CD14-positive monocyte (primary cell): ENCODE results near the gene HAP1. TPM values are rescaled to one million over a fixed set of nuclear protein-coding genes. Genes with fewer than 3 reads are reported as not detected.

ENCODE experiments used
- DNase-seq, 3 donors: peaks; one replicate each; pipeline ENCODE4 v3.0.0-alpha.2; 2011 to 2022
- H2AFZ ChIP-seq: 2 replicates; pipeline ENCODE4 v1.6.0; 2012; ENCODE audit warnings: mild to moderate bottlenecking, low read depth, low read length, inconsistent platforms; ENCODE audit not compliant: insufficient read depth, poor library complexity, severe bottlenecking
- H3K27ac ChIP-seq, 2 donors: 1 replicate in 1 of 2; 2 replicates in 1 of 2; pipeline ENCODE4 v1.5.1; 2012 to 2013; ENCODE audit warnings: low read length in 2 of 2, control low read depth in 1 of 2, inconsistent platforms in 1 of 2, low read depth in 1 of 2, mild to moderate bottlenecking in 1 of 2
- H3K27me3 ChIP-seq, 2 donors: one replicate each; pipeline versions ENCODE4 v1.6.0 to v1.6.1; 2011 to 2013; ENCODE audit warnings: low read length in 2 of 2; ENCODE audit not compliant: control insufficient read depth in 2 of 2, insufficient read depth in 2 of 2
- H3K36me3 ChIP-seq, 2 donors: replicated peaks in 1 of 2; 1 replicate in 1 of 2; 2 replicates in 1 of 2; pipeline versions ENCODE4 v1.5.1 to v1.6.1; 2012 to 2013; ENCODE audit warnings: low read length in 2 of 2, control low read depth in 1 of 2, inconsistent platforms in 1 of 2, mild to moderate bottlenecking in 1 of 2; ENCODE audit not compliant: insufficient read depth in 2 of 2, control insufficient read depth in 1 of 2
- H3K4me1 ChIP-seq, 2 donors: 1 replicate in 1 of 2; 2 replicates in 1 of 2; pipeline versions ENCODE4 v1.5.1 to v1.6.1; 2012 to 2013; ENCODE audit warnings: low read length in 2 of 2, control low read depth in 1 of 2, inconsistent platforms in 1 of 2, mild to moderate bottlenecking in 1 of 2, moderate library complexity in 1 of 2; ENCODE audit not compliant: insufficient read depth in 2 of 2, control insufficient read depth in 1 of 2
- H3K4me2 ChIP-seq: replicated peaks from 2 replicates; pipeline ENCODE3; 2012; ENCODE audit warnings: low read length, moderate library complexity, mild to moderate bottlenecking; ENCODE audit not compliant: poor library complexity, severe bottlenecking; ENCODE audit errors: extremely low read depth
- H3K4me3 ChIP-seq, 3 experiments: fragments of 200-600 bp in 1 of 3; sonication (generic) in 1 of 3; replicated peaks in 1 of 3; 1 replicate in 2 of 3; 2 replicates in 1 of 3; pipeline ENCODE4 v1.5.1; 2011 to 2013; ENCODE audit warnings: low read length in 3 of 3, mild to moderate bottlenecking in 3 of 3, control low read depth in 2 of 3, low read depth in 2 of 3, inconsistent platforms in 1 of 3, moderate library complexity in 1 of 3
- H3K79me2 ChIP-seq: 2 replicates; pipeline ENCODE4 v1.6.0; 2012; ENCODE audit warnings: mild to moderate bottlenecking, control low read depth, inconsistent platforms, low read length, moderate library complexity; ENCODE audit not compliant: insufficient read depth
- H3K9ac ChIP-seq: 2 replicates; pipeline ENCODE4 v1.6.0; 2017; ENCODE audit warnings: low read length, mild to moderate bottlenecking; ENCODE audit not compliant: insufficient read depth, poor library complexity, severe bottlenecking
- H3K9me3 ChIP-seq, 2 donors: replicated peaks in 1 of 2; 1 replicate in 1 of 2; 2 replicates in 1 of 2; pipeline versions ENCODE4 v1.5.1 to v1.6.1; 2012 to 2013; ENCODE audit warnings: low read length in 2 of 2, control low read depth in 1 of 2; ENCODE audit not compliant: control insufficient read depth in 1 of 2, insufficient read depth in 1 of 2
- H4K20me1 ChIP-seq: 2 replicates; pipeline ENCODE4 v1.6.0; 2012; ENCODE audit warnings: mild to moderate bottlenecking, low read length, control low read depth, moderate library complexity; ENCODE audit not compliant: insufficient read depth
- H3K27ac Mint-ChIP-seq, 7 donors: one replicate each; pipeline ENCODE4 v1.8.0; 2020; ENCODE audit warnings: mild to moderate bottlenecking in 7 of 7, mixed read lengths in 7 of 7, moderate library complexity in 6 of 7, inconsistent platforms in 2 of 7
- H3K27me3 Mint-ChIP-seq, 3 donors: one replicate each; pipeline ENCODE4 v1.8.0; 2021 to 2022; ENCODE audit warnings: low read depth in 3 of 3, mild to moderate bottlenecking in 3 of 3, mixed read lengths in 3 of 3, moderate library complexity in 3 of 3, inconsistent platforms in 1 of 3
- H3K36me3 Mint-ChIP-seq, 2 donors: one replicate each; pipeline ENCODE4 v1.8.0; 2020; ENCODE audit warnings: mixed read lengths in 2 of 2, inconsistent platforms in 1 of 2, mild to moderate bottlenecking in 1 of 2
- H3K4me1 Mint-ChIP-seq: one replicate; pipeline ENCODE4 v1.8.0; 2020; ENCODE audit warnings: mild to moderate bottlenecking, mixed read lengths
- H3K4me3 Mint-ChIP-seq, 2 donors: one replicate each; pipeline ENCODE4 v1.8.0; 2020; ENCODE audit warnings: mild to moderate bottlenecking in 2 of 2, mixed read lengths in 2 of 2, moderate library complexity in 1 of 2
- H3K9me3 Mint-ChIP-seq, 7 donors: one replicate each; pipeline ENCODE4 v1.8.0; 2020 to 2022; ENCODE audit warnings: mixed read lengths in 7 of 7, mild to moderate bottlenecking in 6 of 7, moderate library complexity in 6 of 7, inconsistent platforms in 2 of 7
- CTCF ChIP-seq: fragments of 200-600 bp; IDR thresholded peaks from one replicate; pipeline ENCODE4 v1.8.0; 2022; ENCODE audit warnings: antibody characterized with exemption, mild to moderate bottlenecking
- WGBS: methylation state at CpG from one replicate; pipeline ENCODE4 v1.1.5; 2013; ENCODE audit warnings: missing lambda C conversion rate; ENCODE audit not compliant: insufficient coverage; 5-methylcytosine and 5-hydroxymethylcytosine counted together
- intact Hi-C, 2 donors: fragments of 100-400 bp; cut with micrococcal nuclease; formaldehyde crosslinking; loops; one replicate each; pipeline versions ENCODE4 v1.15.0 to v1.15.1; 2023
- polyA plus RNA-seq, 3 donors: library from polyadenylated mRNA; depleted of rRNA in 1 of 3; unstranded in 2 of 3; stranded (reverse) in 1 of 3; fragments of 300-500 nt in 2 of 3; fragments of >200 nt in 1 of 3; fragmentation: Illumina TruSeq in 2 of 3; gene quantifications; 1 replicate in 2 of 3; 2 replicates in 1 of 3; pipeline ENCODE4 v1.2.3, GENCODE V29; 2012 to 2021

HAP1 gene
- polyA plus RNA-seq, 3 donors: not detected

- Histone ChIP-seq H3K4me1 (peaks cover 6 to 8% of the 10 kb centered on the region in 2 donors), H3K36me3 (no peaks in the 10 kb centered on the region), H3K4me2 (no peak overlapping the region), H2AFZ (no peak overlapping the region), H3K4me3 (no peak overlapping the region), H3K9ac (no peak overlapping the region), H3K79me2 (no peaks in the 10 kb centered on the region), H4K20me1 (no peaks in the 10 kb centered on the region), H3K9me3 (no peaks in the 10 kb centered on the region), H3K27me3 (peaks cover 27 to 59% of the 10 kb centered on the region in 2 donors), H3K27ac (no peak overlapping the region)
- Mint-ChIP-seq H3K36me3 (peaks cover 0 to 5% of the 10 kb centered on the region in 2 donors), H3K9me3 (peaks cover 0 to 12% (median 2%) of the 10 kb centered on the region in 7 donors), H3K27me3 (peaks cover 54 to 71% (median 64%) of the 10 kb centered on the region in 3 donors), H3K27ac (no peak overlapping the region), H3K4me3 (peak overlapping the region in 1 of 2 donors; percentile 82), H3K4me1 (peaks cover 9% of the 10 kb centered on the region)
- no peak for TF ChIP-seq CTCF
- intact Hi-C loops: no loop called here
- no peak for DNase-seq
- WGBS: no CpG with 5 or more reads among the region's 3 CpGs
Measured at GRCh38 chr17:41731836-41732235, 2.6 kb downstream of the HAP1 start.

GRCh38 chr17:41730479-41730878 is 4.0 kb downstream of the HAP1 start:
- peak overlapping the region in 1 of 7 donors; percentile 48 for H3K27ac Mint-ChIP-seq
- no peak overlapping the region for H3K9ac ChIP-seq

More at GRCh38 chr17:41730479-41730878, 4.0 kb downstream of the HAP1 start:
- peaks cover 9% of the 10 kb centered on the region for H3K4me1 Mint-ChIP-seq
- peaks cover 0 to 2% of the 10 kb centered on the region in 2 donors for H3K36me3 Mint-ChIP-seq
- H3K27me3 Mint-ChIP-seq: peaks cover 41 to 57% (median 50%) of the 10 kb centered on the region in 3 donors
- DNase-seq: no peak
- Histone ChIP-seq H3K27me3 (peaks cover 20 to 48% of the 10 kb centered on the region in 2 donors), H3K4me1 (peaks cover 6 to 8% of the 10 kb centered on the region in 2 donors), H3K27ac (no peak overlapping the region), H2AFZ (no peak overlapping the region), H3K4me3 (no peak overlapping the region), H4K20me1 (no peaks in the 10 kb centered on the region), H3K36me3 (no peaks in the 10 kb centered on the region), H3K4me2 (no peak overlapping the region), H3K9me3 (no peaks in the 10 kb centered on the region), H3K79me2 (no peaks in the 10 kb centered on the region)
- intact Hi-C loops: no loop called here
- 25% methylated on average over 3 of the region's 4 CpGs for WGBS
- no peak for TF ChIP-seq CTCF
- peaks cover 0 to 7% (median 2%) of the 10 kb centered on the region in 7 donors for H3K9me3 Mint-ChIP-seq
- H3K4me3 Mint-ChIP-seq: no peak overlapping the region
